Breast epithelium (tissue), 3 donors: ENCODE measurements around the gene ZNF397.

ENCODE experiments used
- POLR2A ChIP-seq: fragments of 450-650 bp; IDR thresholded peaks from one replicate; pipeline ENCODE4 v1.6.1; 2016; ENCODE audit warnings: antibody characterized with exemption, mild to moderate bottlenecking, moderate library complexity
- TF ChIP-seq, protein P1 (sequence below), 3 donors: fragments of 450-650 bp; IDR thresholded peaks; one replicate each; pipeline ENCODE4 v1.5.1; 2016 to 2017; ENCODE audit warnings: antibody characterized with exemption in 3 of 3, mild to moderate bottlenecking in 3 of 3, moderate library complexity in 3 of 3

GRCh38 chr18:35220424-35220823, 20.4 kb upstream of the ZNF397 start:
- TF ChIP-seq, protein P1, sequence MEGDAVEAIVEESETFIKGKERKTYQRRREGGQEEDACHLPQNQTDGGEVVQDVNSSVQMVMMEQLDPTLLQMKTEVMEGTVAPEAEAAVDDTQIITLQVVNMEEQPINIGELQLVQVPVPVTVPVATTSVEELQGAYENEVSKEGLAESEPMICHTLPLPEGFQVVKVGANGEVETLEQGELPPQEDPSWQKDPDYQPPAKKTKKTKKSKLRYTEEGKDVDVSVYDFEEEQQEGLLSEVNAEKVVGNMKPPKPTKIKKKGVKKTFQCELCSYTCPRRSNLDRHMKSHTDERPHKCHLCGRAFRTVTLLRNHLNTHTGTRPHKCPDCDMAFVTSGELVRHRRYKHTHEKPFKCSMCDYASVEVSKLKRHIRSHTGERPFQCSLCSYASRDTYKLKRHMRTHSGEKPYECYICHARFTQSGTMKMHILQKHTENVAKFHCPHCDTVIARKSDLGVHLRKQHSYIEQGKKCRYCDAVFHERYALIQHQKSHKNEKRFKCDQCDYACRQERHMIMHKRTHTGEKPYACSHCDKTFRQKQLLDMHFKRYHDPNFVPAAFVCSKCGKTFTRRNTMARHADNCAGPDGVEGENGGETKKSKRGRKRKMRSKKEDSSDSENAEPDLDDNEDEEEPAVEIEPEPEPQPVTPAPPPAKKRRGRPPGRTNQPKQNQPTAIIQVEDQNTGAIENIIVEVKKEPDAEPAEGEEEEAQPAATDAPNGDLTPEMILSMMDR (IDR thresholded peaks at IDR 0.05) = no peak
- no peak for TF ChIP-seq POLR2A
